HEK293 (cell line): ENCODE data around the gene WHRN.

Experiments used
- CTCF ChIA-PET: fragments of 350-600 bp; formaldehyde crosslinking; extraction: SDS; loops from one replicate; lab custom pipeline; 2021; ENCODE audit warnings: antibody characterized with exemption; lab: Yijun Ruan, JAX
- POLR2A ChIA-PET: fragments of 300-600 bp; formaldehyde crosslinking; extraction: SDS; loops from one replicate; lab custom pipeline; 2020; ENCODE audit warnings: antibody characterized with exemption, inconsistent platforms; lab: Yijun Ruan, JAX
- H3K27ac ChIP-seq: fragments of 200-500 bp; sonication (Bioruptor generic); 2 replicates; pipeline ENCODE4 v1.5.1; 2014; ENCODE audit warnings: low read depth, low read length, control low read depth, inconsistent platforms; ENCODE audit errors: extremely low read depth
- H3K36me3 ChIP-seq, 2 experiments: fragments of 200-500 bp in 1 of 2; sonication (Bioruptor generic) in 1 of 2; 1 replicate in 1 of 2; 2 replicates in 1 of 2; pipeline ENCODE4 v1.5.1; 2014 to 2017; ENCODE audit warnings: inconsistent platforms in 2 of 2, low read length in 2 of 2; ENCODE audit not compliant: control insufficient read depth in 2 of 2, insufficient read depth in 1 of 2
- H3K4me1 ChIP-seq: fragments of 200-500 bp; sonication (Bioruptor generic); 2 replicates; pipeline ENCODE4 v1.5.1; 2014; ENCODE audit warnings: mild to moderate bottlenecking, low read length, inconsistent platforms; ENCODE audit not compliant: control insufficient read depth, insufficient read depth
- H3K4me3 ChIP-seq: 2 replicates; pipeline ENCODE4 v1.5.1; 2011; ENCODE audit warnings: low read depth, mild to moderate bottlenecking, control low read depth, low read length, moderate library complexity
- H3K9me3 ChIP-seq: fragments of 200-500 bp; sonication (Bioruptor generic); 2 replicates; pipeline ENCODE4 v1.5.1; 2014; ENCODE audit warnings: low read depth, low read length, inconsistent platforms; ENCODE audit not compliant: control insufficient read depth, insufficient read depth
- EGR2 ChIP-seq: fragments of 450-650 bp; formaldehyde crosslinking; IDR thresholded peaks from 2 replicates; pipeline ENCODE4 v1.5.1; 2016; ENCODE audit warnings: low read depth, missing biosample characterization, missing genetic modification characterization
- FEZF1 ChIP-seq: fragments of 450-650 bp; formaldehyde crosslinking; IDR thresholded peaks from 2 replicates; pipeline ENCODE4 v1.5.1; 2016; ENCODE audit warnings: missing biosample characterization, missing genetic modification characterization
- GFI1B ChIP-seq: fragments of 450-650 bp; formaldehyde crosslinking; IDR thresholded peaks from 2 replicates; pipeline ENCODE4 v1.5.1; 2016; ENCODE audit warnings: missing biosample characterization, missing genetic modification characterization
- GLI4 ChIP-seq: fragments of 450-650 bp; formaldehyde crosslinking; IDR thresholded peaks from 2 replicates; pipeline ENCODE4 v1.5.1; 2016; ENCODE audit warnings: missing biosample characterization, missing genetic modification characterization
- GLIS2 ChIP-seq: fragments of 450-650 bp; formaldehyde crosslinking; IDR thresholded peaks from 2 replicates; pipeline ENCODE4 v1.5.1; 2016; ENCODE audit warnings: missing biosample characterization, missing genetic modification characterization
- REPIN1 ChIP-seq: fragments of 450-650 bp; formaldehyde crosslinking; IDR thresholded peaks from 2 replicates; pipeline ENCODE4 v1.5.1; 2017; ENCODE audit warnings: missing biosample characterization, missing genetic modification characterization, low read depth
- WT1 ChIP-seq: fragments of 450-650 bp; formaldehyde crosslinking; IDR thresholded peaks from 2 replicates; pipeline ENCODE4 v1.5.1; 2016; ENCODE audit warnings: missing biosample characterization, missing genetic modification characterization
- YY1 ChIP-seq: fragments of 450-650 bp; formaldehyde crosslinking; IDR thresholded peaks from 2 replicates; pipeline ENCODE4 v1.5.1; 2018; ENCODE audit warnings: missing biosample characterization, missing genetic modification characterization
- ZBTB1 ChIP-seq: fragments of 450-650 bp; formaldehyde crosslinking; IDR thresholded peaks from 2 replicates; pipeline ENCODE4 v1.5.1; 2016; ENCODE audit warnings: missing biosample characterization, missing genetic modification characterization
- ZFHX2 ChIP-seq: fragments of 450-650 bp; formaldehyde crosslinking; conservative IDR thresholded peaks from 2 replicates; pipeline ENCODE4 v1.5.1; 2016; ENCODE audit warnings: missing biosample characterization, missing genetic modification characterization
- ZNF132 ChIP-seq: fragments of 450-650 bp; formaldehyde crosslinking; IDR thresholded peaks from 2 replicates; pipeline ENCODE4 v1.5.1; 2017; ENCODE audit warnings: missing biosample characterization, missing genetic modification characterization, borderline replicate concordance
- ZNF133 ChIP-seq: fragments of 450-650 bp; formaldehyde crosslinking; IDR thresholded peaks from 2 replicates; pipeline ENCODE4 v1.5.1; 2016; ENCODE audit warnings: missing biosample characterization, missing genetic modification characterization
- ZNF23 ChIP-seq: fragments of 450-650 bp; formaldehyde crosslinking; IDR thresholded peaks from 2 replicates; pipeline ENCODE4 v1.5.1; 2016; ENCODE audit warnings: missing biosample characterization, missing genetic modification characterization, borderline replicate concordance
- ZNF350 ChIP-seq: fragments of 450-650 bp; formaldehyde crosslinking; IDR thresholded peaks from 2 replicates; pipeline ENCODE4 v1.5.0; 2017; ENCODE audit warnings: missing biosample characterization, mild to moderate bottlenecking, missing genetic modification characterization
- ZNF416 ChIP-seq: fragments of 450-650 bp; formaldehyde crosslinking; IDR thresholded peaks from 2 replicates; pipeline ENCODE4 v1.5.1; 2016; ENCODE audit warnings: missing biosample characterization, missing genetic modification characterization
- ZNF510 ChIP-seq: fragments of 450-650 bp; formaldehyde crosslinking; IDR thresholded peaks from 2 replicates; pipeline ENCODE4 v1.5.1; 2018; ENCODE audit warnings: mild to moderate bottlenecking, missing genetic modification characterization, missing biosample characterization; ENCODE audit not compliant: insufficient replicate concordance
- ZNF544 ChIP-seq: fragments of 450-650 bp; formaldehyde crosslinking; IDR thresholded peaks from 2 replicates; pipeline ENCODE4 v1.5.0; 2017; ENCODE audit warnings: missing biosample characterization, missing genetic modification characterization
- ZNF558 ChIP-seq: fragments of 450-650 bp; formaldehyde crosslinking; IDR thresholded peaks from 2 replicates; pipeline ENCODE4 v1.5.1; 2016; ENCODE audit warnings: missing biosample characterization, missing genetic modification characterization
- ZNF596 ChIP-seq: fragments of 450-650 bp; IDR thresholded peaks from 2 replicates; pipeline ENCODE4 v1.5.0; 2018; ENCODE audit warnings: missing biosample characterization, mild to moderate bottlenecking, missing genetic modification characterization, moderate library complexity
- ZNF626 ChIP-seq: fragments of 450-650 bp; sonication (Bioruptor Pico); formaldehyde crosslinking; IDR thresholded peaks from 2 replicates; pipeline ENCODE4 v1.5.1; 2018; ENCODE audit warnings: missing biosample characterization, missing genetic modification characterization, inconsistent platforms
- ZNF629 ChIP-seq: fragments of 450-650 bp; formaldehyde crosslinking; IDR thresholded peaks from 2 replicates; pipeline ENCODE4 v1.5.1; 2017; ENCODE audit warnings: missing biosample characterization, missing genetic modification characterization
- ZNF658 ChIP-seq: fragments of 450-650 bp; formaldehyde crosslinking; IDR thresholded peaks from 2 replicates; pipeline ENCODE4; 2016; ENCODE audit warnings: missing biosample characterization, missing genetic modification characterization
- ZNF76 ChIP-seq: fragments of 450-650 bp; formaldehyde crosslinking; IDR thresholded peaks from 2 replicates; pipeline ENCODE4; 2016; ENCODE audit warnings: low read depth, missing biosample characterization, missing genetic modification characterization, borderline replicate concordance
- ZNF768 ChIP-seq: fragments of 450-650 bp; formaldehyde crosslinking; IDR thresholded peaks from 2 replicates; pipeline ENCODE4 v1.5.1; 2018; ENCODE audit warnings: missing biosample characterization, mild to moderate bottlenecking, missing genetic modification characterization
- TF ChIP-seq, protein P1 (sequence below): fragments of 450-650 bp; formaldehyde crosslinking; IDR thresholded peaks from 2 replicates; pipeline ENCODE4 v1.5.1; 2016; ENCODE audit warnings: missing biosample characterization, missing genetic modification characterization
- TF ChIP-seq, protein P2 (sequence below): fragments of 450-650 bp; formaldehyde crosslinking; IDR thresholded peaks from 2 replicates; pipeline ENCODE4 v1.5.1; 2016; ENCODE audit warnings: missing biosample characterization, missing genetic modification characterization
- TF ChIP-seq, protein P3 (sequence below): fragments of 450-650 bp; formaldehyde crosslinking; IDR thresholded peaks from 2 replicates; pipeline ENCODE4 v1.5.1; 2016; ENCODE audit warnings: missing biosample characterization, missing genetic modification characterization
- TF ChIP-seq, protein P4 (sequence below): fragments of 450-650 bp; formaldehyde crosslinking; IDR thresholded peaks from 2 replicates; pipeline ENCODE4 v1.5.1; 2016; ENCODE audit warnings: missing biosample characterization, missing genetic modification characterization, borderline replicate concordance
- TF ChIP-seq, protein P5 (sequence below): fragments of 450-650 bp; formaldehyde crosslinking; IDR thresholded peaks from 2 replicates; pipeline ENCODE4 v1.5.1; 2016; ENCODE audit warnings: missing biosample characterization, missing genetic modification characterization

WHRN gene

DNA sequence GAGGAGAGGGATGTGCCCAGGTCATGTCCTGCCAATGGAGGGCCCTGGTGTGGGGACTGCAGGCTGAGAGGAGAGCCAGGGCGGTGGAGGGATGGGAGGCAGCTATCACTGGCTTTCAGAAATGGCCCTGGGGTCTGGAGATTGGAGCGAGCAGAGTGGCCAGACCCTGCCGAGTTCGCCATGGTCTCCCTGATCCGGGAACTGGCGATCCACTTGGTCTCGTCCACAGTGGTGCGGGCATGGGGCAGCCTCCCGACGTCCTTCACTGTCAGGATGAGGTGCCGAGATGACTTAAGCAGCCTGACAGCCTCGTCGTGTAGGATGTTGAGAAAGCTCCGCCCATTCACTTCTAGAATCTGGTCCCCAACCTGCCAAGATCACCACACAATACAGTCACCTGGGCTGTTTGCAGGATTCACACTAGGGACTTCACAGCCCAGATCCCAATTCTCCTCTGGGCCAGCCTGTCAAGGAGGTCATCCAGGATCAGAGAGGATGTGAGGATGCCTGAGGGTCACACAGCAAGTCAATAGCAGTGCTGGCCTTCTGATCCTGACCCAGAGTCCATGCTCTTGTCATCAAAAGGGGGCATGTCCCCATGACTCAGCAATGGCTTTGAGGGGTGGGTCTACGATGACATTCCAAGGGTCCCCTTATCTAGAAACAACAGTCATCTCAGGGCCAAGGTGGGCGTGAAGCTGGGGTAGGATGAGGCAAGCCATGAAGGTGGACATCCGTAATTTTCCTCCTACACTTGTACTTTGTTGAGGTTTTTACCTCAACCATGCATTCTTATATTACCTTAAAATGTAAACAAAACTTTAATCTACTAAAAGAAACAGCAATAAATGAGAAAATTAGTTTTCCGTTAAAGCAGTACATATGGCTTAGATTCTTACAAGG lies 79.0 kb downstream of the WHRN start:
- no peak overlapping the region for H3K4me3 ChIP-seq
- ChIA-PET POLR2A (no interaction called here), CTCF (interaction anchor here (2.0 kb wide), 1 partner anchor 20 kb away, joined by 5 read pairs; no protein-coding TSS in a partner anchor)
- TF ChIP-seq ZNF350 (tag by site-specific recombination) (no peak), ZNF596 (tag by site-specific recombination) (no peak), GFI1B (tag by site-specific recombination) (no peak), FEZF1 (no peak), ZNF658 (no peak), EGR2 (tag by site-specific recombination) (peak; percentile 64), ZNF23 (tag by site-specific recombination) (no peak), GLIS2 (tag by site-specific recombination) (no peak), ZFHX2 (tag by site-specific recombination) (0 out of 2 replicates have a peak, but pooled peaks have one; percentile 48), GLI4 (no peak), ZNF544 (tag by site-specific recombination) (no peak), ZNF416 (tag by site-specific recombination) (no peak), ZNF629 (no peak), REPIN1 (tag by site-specific recombination) (no peak)
- TF ChIP-seq, protein P1, sequence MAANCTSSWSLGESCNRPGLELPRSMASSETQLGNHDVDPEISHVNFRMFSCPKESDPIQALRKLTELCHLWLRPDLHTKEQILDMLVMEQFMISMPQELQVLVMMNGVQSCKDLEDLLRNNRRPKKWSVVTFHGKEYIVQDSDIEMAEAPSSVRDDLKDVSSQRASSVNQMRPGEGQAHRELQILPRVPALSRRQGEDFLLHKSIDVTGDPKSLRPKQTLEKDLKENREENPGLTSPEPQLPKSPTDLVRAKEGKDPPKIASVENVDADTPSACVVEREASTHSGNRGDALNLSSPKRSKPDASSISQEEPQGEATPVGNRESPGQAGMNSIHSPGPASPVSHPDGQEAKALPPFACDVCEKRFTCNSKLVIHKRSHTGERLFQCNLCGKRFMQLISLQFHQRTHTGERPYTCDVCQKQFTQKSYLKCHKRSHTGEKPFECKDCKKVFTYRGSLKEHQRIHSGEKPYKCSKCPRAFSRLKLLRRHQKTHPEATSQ (tag by site-specific recombination) = no peak
- TF ChIP-seq, protein P2, sequence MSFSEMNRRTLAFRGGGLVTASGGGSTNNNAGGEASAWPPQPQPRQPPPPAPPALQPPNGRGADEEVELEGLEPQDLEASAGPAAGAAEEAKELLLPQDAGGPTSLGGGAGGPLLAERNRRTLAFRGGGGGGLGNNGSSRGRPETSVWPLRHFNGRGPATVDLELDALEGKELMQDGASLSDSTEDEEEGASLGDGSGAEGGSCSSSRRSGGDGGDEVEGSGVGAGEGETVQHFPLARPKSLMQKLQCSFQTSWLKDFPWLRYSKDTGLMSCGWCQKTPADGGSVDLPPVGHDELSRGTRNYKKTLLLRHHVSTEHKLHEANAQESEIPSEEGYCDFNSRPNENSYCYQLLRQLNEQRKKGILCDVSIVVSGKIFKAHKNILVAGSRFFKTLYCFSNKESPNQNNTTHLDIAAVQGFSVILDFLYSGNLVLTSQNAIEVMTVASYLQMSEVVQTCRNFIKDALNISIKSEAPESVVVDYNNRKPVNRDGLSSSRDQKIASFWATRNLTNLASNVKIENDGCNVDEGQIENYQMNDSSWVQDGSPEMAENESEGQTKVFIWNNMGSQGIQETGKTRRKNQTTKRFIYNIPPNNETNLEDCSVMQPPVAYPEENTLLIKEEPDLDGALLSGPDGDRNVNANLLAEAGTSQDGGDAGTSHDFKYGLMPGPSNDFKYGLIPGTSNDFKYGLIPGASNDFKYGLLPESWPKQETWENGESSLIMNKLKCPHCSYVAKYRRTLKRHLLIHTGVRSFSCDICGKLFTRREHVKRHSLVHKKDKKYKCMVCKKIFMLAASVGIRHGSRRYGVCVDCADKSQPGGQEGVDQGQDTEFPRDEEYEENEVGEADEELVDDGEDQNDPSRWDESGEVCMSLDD (tag by site-specific recombination) = no peak
- TF ChIP-seq, protein P3, sequence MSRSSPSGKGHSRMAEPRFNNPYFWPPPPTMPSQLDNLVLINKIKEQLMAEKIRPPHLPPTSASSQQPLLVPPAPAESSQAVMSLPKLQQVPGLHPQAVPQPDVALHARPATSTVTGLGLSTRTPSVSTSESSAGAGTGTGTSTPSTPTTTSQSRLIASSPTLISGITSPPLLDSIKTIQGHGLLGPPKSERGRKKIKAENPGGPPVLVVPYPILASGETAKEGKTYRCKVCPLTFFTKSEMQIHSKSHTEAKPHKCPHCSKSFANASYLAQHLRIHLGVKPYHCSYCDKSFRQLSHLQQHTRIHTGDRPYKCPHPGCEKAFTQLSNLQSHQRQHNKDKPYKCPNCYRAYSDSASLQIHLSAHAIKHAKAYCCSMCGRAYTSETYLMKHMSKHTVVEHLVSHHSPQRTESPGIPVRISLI (tag by site-specific recombination) = no peak
- no peak overlapping the region for H3K27ac ChIP-seq
- no peaks in the 10 kb centered on the region for H3K36me3 ChIP-seq
- H3K9me3 ChIP-seq = no peaks in the 10 kb centered on the region
- H3K4me1 ChIP-seq = no peaks in the 10 kb centered on the region

DNA sequence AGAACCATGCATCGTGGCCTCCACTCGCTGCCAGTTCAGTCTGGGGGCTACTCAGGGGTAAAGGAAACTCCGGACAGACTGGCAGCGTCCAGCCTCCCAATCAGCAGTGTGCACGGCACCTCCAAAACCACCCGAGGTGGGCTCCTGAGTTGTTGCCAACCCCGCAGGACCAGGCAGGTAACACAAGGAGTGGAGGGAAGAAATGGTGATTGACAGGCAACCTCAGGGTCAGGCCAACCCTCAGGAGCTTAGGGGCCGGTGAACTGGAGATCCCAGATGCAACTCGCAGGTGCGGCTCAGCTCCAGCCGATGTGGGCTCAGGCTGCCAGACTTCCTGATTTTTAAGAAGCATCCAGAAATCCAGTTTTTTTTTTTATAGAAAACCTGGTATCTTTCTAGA lies 80.1 kb downstream of the WHRN start:
- ChIA-PET POLR2A (interaction anchor here (0.7 kb wide), 1 partner anchor 636 kb away, joined by 5 read pairs; no protein-coding TSS in a partner anchor), CTCF (interaction anchor here (0.6 to 1.3 kb wide), 3 partner anchors 20 to 228 kb away, joined by 3 to 4 read pairs (median 3); no protein-coding TSS in a partner anchor)
- H3K36me3 ChIP-seq = no peaks in the 10 kb centered on the region
- H3K4me3 ChIP-seq = no peak overlapping the region
- no peak overlapping the region for H3K27ac ChIP-seq
- H3K4me1 ChIP-seq = no peaks in the 10 kb centered on the region
- H3K9me3 ChIP-seq = no peaks in the 10 kb centered on the region
- TF ChIP-seq WT1 (tag by site-specific recombination) = no peak
- TF ChIP-seq, protein P4, sequence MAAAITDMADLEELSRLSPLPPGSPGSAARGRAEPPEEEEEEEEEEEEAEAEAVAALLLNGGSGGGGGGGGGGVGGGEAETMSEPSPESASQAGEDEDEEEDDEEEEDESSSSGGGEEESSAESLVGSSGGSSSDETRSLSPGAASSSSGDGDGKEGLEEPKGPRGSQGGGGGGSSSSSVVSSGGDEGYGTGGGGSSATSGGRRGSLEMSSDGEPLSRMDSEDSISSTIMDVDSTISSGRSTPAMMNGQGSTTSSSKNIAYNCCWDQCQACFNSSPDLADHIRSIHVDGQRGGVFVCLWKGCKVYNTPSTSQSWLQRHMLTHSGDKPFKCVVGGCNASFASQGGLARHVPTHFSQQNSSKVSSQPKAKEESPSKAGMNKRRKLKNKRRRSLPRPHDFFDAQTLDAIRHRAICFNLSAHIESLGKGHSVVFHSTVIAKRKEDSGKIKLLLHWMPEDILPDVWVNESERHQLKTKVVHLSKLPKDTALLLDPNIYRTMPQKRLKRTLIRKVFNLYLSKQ (tag by site-specific recombination) = no peak
- no peak for TF ChIP-seq YY1 (tag by site-specific recombination)
- no peak for TF ChIP-seq ZNF510 (tag by site-specific recombination)
- TF ChIP-seq ZNF558 = no peak
- TF ChIP-seq ZNF768 (tag by site-specific recombination) = no peak
- no peak for TF ChIP-seq ZNF76 (tag by site-specific recombination)
- no peak for TF ChIP-seq ZNF132 (tag by site-specific recombination)
- TF ChIP-seq ZNF626 = no peak
- TF ChIP-seq, protein P5, sequence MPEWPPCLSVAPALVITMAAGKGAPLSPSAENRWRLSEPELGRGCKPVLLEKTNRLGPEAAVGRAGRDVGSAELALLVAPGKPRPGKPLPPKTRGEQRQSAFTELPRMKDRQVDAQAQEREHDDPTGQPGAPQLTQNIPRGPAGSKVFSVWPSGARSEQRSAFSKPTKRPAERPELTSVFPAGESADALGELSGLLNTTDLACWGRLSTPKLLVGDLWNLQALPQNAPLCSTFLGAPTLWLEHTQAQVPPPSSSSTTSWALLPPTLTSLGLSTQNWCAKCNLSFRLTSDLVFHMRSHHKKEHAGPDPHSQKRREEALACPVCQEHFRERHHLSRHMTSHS (tag by site-specific recombination) = no peak
- TF ChIP-seq ZBTB1 (tag by site-specific recombination) = no peak
- no peak for TF ChIP-seq ZNF133
